ENCODE results near the gene BCAS3. TPM values are rescaled to one million over a fixed set of nuclear protein-coding genes. Genes with fewer than 3 reads are reported as not detected.

The BCAS3 gene
- total RNA-seq, 1 experiment from 2014 or later = 8.0 TPM

GRCh38 chr17:61057257-61057656 lies 379.6 kb downstream of the BCAS3 start:
- peak; percentile 5 for DNase-seq (ENCODE audit: low read depth)

- DNase-seq (ENCODE audit: low read depth) = no peak
Measured at GRCh38 chr17:61058066-61058465, 380.4 kb downstream of the BCAS3 start.

GRCh38 chr17:61063528-61063927 lies 385.9 kb downstream of the BCAS3 start:
- no peak for DNase-seq (ENCODE audit: low read depth)

DNA sequence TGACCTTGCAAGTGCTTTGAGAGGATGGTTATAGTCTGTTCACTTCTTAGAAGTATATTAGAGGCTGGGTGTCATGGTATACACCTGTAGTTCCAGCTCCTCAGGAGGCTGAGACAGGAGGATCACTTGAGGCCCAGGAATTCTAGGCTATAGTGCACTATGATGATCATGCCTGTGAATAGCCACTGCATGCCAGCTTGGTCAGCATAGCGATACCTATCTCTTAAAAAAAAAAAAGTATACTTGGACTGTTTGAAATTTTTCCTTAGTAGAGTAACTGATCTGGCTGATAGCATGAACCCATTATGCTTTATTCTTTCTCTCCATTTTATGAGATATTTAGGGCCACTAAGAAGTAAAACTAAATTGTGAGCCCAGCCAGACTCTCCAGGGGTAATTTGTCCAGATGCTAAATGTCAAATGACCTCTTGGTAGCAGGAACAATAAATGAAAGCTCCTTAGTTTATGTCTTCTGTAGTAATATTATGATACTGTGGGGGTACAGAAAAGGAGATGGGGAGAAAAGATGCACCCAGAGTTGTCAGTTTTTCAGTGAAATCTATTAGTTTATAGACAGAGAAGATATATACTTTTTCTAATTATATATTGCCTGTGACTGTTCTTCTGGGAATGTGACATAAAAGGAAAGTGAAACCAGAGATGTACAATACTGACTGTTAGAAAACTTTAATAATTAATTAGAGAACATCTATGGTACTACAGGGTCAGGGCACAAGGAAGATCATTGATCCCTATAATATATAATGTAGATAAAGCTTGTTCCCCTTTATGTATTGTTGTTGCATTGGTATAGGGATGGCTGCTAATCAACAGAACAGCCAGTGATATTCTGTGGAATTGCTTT lies 386.7 kb downstream of the BCAS3 start:
- no peak for DNase-seq (ENCODE audit: low read depth)

- no peak for DNase-seq (ENCODE audit: low read depth)
Measured at GRCh38 chr17:61065263-61065773, 387.7 kb downstream of the BCAS3 start.

- DNase-seq (ENCODE audit: low read depth) = no peak
Measured at GRCh38 chr17:61066062-61066461, 388.4 kb downstream of the BCAS3 start.

DNA sequence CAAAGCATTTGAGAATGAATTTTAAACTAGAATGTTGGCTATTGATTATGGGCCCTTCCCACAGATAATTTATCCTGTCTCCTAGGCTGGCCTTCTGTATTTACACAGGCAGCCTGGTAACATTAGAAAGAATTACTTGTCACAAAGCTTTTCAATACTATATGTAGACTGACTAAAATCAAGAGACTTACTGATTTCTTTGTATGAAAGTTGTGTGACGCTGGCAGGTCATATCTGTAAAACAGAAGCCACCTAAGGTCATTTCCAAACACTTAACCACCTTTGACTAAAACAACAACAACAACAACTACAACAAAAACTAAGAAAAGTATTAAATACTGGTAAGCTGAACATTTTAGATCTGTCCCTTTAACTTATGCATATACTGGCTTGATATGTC lies 393.0 kb downstream of the BCAS3 start:
- no peak for DNase-seq (ENCODE audit: low read depth)

DNA sequence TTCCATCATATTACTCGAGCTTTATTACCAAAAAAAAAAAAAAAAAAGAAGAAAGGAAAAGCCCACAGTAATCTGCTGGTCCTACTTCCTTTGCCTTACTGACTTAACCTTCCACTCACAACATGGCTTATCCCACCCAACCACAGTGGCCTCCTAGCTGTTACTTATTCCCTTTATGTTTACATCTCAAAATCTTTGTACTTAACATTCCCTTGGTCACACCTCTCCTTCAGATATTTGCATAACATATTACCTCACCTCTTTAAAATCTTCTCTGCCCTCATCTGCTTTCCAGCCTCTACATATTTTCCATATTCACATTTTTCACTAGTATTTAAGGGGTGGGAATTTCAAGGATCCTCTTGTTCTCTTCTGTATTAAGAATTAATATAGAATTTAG lies 395.0 kb downstream of the BCAS3 start:
- DNase-seq (ENCODE audit: low read depth) = no peak

DNA sequence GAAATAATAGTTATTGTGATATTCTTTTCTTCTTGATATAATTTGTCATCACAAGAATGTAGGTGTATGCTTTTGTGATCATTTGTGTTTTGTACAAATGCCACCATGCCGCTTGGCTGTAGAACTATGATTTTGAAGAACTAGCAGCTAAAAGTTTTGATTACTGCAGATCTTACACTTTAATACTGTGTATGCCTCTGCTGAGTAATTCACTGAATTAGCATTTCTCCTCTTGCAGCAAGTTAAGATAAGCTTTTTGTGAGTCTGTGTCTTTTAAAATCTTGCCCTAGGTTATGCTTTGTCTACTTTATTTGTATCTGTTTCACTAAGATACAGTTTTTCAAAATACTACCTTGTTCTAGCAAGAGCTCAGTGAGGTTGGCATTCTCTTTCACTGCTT lies 395.5 kb downstream of the BCAS3 start:
- DNase-seq (ENCODE audit: low read depth) = no peak

GRCh38 chr17:61073799-61074513 lies 396.3 kb downstream of the BCAS3 start:
- DNase-seq (ENCODE audit: low read depth) = no peak

DNA sequence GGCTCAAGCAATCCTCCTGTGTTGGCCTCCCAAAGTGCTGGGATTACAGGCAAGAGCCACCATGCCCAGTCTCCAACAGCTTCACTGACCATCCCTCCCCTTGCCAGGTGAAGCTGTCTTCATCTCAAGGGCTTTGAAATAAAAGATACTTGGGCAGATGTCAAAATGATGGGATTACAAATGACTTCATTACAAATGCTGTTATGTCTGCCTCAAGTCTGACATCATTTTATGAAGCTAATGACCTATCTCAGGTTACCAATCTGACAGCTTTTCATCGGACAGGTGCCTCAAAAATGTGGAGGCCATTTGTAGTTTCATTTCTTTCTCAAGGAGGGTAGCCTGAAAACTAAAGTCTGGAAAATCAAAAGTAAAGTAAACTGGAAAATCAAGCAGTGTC lies 398.3 kb downstream of the BCAS3 start:
- DNase-seq (ENCODE audit: low read depth) = no peak

- DNase-seq (ENCODE audit: low read depth) = no peak
Measured at GRCh38 chr17:61076621-61077031, 399.0 kb downstream of the BCAS3 start.

- DNase-seq (ENCODE audit: low read depth) = no peak
Measured at GRCh38 chr17:61081959-61082358, 404.3 kb downstream of the BCAS3 start.

GRCh38 chr17:61084260-61084659 lies 406.6 kb downstream of the BCAS3 start:
- DNase-seq (ENCODE audit: low read depth) = no peak

- no peak for DNase-seq (ENCODE audit: low read depth)
Measured at GRCh38 chr17:61087024-61087423, 409.4 kb downstream of the BCAS3 start.

- DNase-seq (ENCODE audit: low read depth) = no peak
Measured at GRCh38 chr17:61088556-61088955, 410.9 kb downstream of the BCAS3 start.

- no peak for DNase-seq (ENCODE audit: low read depth)
Measured at GRCh38 chr17:61091096-61091495, 413.4 kb downstream of the BCAS3 start.

DNA sequence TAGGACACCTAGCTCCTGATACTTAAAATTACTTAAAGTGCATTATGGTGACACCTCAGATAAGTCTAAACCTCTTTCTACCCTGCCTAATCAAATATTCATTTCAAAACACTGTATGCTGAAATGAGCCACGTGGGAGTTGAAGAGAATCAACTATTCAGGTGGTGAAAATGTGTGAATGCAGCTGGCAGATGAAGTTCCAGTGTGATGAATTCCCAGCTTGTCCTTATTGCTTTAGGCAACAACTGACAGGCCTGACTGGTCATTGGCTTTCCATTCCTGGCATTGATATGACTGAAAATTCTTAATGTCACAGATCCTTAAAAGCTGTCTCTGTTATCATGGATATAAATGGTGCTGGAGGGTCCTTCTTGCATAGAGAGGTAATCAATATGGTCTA lies 420.1 kb downstream of the BCAS3 start:
- no peak for DNase-seq (ENCODE audit: low read depth)

DNA sequence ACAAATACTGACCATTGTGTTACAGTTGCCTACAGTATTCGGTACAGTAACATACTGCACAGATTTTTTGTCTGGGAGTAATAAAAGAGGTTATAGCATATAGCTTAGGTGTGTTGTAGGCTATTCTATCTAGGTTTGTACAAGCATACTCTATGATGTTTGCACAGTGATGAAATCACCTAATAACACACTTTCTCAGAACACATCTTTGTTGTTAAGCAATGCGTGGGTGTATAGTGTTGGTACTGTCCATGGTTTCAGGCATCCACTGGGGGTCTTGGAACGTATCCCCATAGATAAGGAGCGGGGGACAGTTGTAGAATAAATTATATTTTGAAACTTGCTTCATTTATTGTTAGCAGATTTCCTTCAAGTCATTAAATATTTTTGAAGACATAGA lies 428.7 kb downstream of the BCAS3 start:
- DNase-seq (ENCODE audit: low read depth) = no peak

DNA sequence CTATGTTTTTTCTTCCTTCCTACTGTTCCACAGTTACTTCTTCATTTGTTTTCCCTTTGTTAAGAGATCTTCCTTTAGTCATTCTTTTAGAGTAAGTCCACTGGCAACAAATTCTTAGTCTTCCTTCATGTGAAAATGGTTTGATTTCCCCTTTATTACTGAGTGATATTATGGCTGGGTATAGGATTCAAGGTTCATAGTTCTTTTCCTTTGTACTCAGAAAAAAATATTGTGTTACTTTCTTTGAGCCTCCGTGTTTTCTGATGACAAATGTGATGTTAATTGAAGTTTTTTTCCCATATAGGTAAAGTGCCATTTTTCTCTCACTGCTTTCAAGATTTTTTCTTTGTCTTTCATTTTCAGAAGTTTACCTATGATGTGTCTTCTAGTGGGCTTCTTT lies 438.9 kb downstream of the BCAS3 start:
- DNase-seq (ENCODE audit: low read depth) = no peak

DNA sequence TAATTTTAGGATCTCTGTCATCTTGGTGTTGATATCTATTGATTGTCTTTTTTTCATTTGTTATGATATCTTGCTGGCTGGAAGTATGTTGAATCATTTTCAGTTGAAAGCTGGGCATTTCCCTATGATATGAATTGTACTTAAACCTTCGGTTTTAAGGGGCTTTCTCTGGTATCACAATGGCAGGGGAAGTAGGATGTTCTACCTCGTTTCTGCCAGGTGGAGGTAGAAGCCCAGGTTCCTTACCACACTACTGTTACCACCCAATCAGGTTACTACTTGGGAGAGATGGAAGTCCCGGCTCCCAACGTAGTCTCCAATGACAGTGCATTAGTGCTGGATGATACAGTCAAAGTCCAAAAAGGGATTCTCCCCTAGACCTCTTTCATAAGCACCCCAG lies 440.3 kb downstream of the BCAS3 start:
- DNase-seq (ENCODE audit: low read depth) = no peak

GRCh38 chr17:61118871-61119270 lies 441.2 kb downstream of the BCAS3 start:
- DNase-seq (ENCODE audit: low read depth) = no peak

Measured in HT1080 (cell line).